ENCODE data around the gene GUCA1C. TPM values are rescaled to one million over a fixed set of nuclear protein-coding genes. Genes with fewer than 3 reads are reported as not detected.

The GUCA1C gene
- total RNA-seq, 1 donor from 2014 or later = not detected

GRCh38 chr3:108907194-108907593 lies 46.5 kb downstream of the GUCA1C start:
- no peak for DNase-seq

GRCh38 chr3:108899530-108899929 lies 54.1 kb downstream of the GUCA1C start:
- no peak for DNase-seq

- no peak for DNase-seq
Measured at GRCh38 chr3:108897883-108898282, 55.8 kb downstream of the GUCA1C start.

- no peak for DNase-seq
Measured at GRCh38 chr3:108894981-108895380, 58.7 kb downstream of the GUCA1C start.

GRCh38 chr3:108891833-108892232 lies 61.8 kb downstream of the GUCA1C start:
- no peak for DNase-seq

GRCh38 chr3:108887777-108888176 lies 65.9 kb downstream of the GUCA1C start:
- no peak for DNase-seq

- no peak for DNase-seq
Measured at GRCh38 chr3:108887121-108887520, 66.6 kb downstream of the GUCA1C start.

- no peak for DNase-seq
Measured at GRCh38 chr3:108883373-108883772, 70.3 kb downstream of the GUCA1C start.

GRCh38 chr3:108882762-108883161 lies 70.9 kb downstream of the GUCA1C start:
- no peak for DNase-seq

GRCh38 chr3:108879915-108880314 lies 73.8 kb downstream of the GUCA1C start:
- no peak for DNase-seq

GRCh38 chr3:108877901-108878300 lies 75.8 kb downstream of the GUCA1C start:
- no peak for DNase-seq

- DNase-seq = no peak
Measured at GRCh38 chr3:108863799-108864135, 89.9 kb downstream of the GUCA1C start.

GRCh38 chr3:108862865-108863798 lies 90.5 kb downstream of the GUCA1C start:
- no peak for DNase-seq

GRCh38 chr3:108861401-108861800 lies 92.3 kb downstream of the GUCA1C start:
- DNase-seq = no peak

Other genes with a start within 250 kb of the GUCA1C start
- gene RETNLB, start 196.5 kb downstream of the GUCA1C start, total RNA-seq = not detected in 2 replicates
- gene TRAT1, start 131.1 kb downstream of the GUCA1C start, total RNA-seq = not detected in 2 replicates
- not detected in 2 replicates for gene MORC1, start 164.3 kb upstream of the GUCA1C start, total RNA-seq
- not detected in 2 replicates for gene C3orf85, start 182.8 kb upstream of the GUCA1C start, total RNA-seq

Data from dermis blood vessel endothelial cell (primary cell).